ENCODE results near the gene ANGPTL2. TPM values are rescaled to one million over a fixed set of nuclear protein-coding genes. Genes with fewer than 3 reads are reported as not detected.
A peak's percentile ranks its signal among the peaks of the same experiment; 100 is the strongest.

ANGPTL2 gene
- polyA plus RNA-seq, 3 donors, result 9.6 to 11.1 (median 9.7) TPM

GRCh38 chr9:127128341-127129072 is 6.1 kb upstream of the ANGPTL2 start:
- DNase-seq (ENCODE audit: extremely low read depth in 1 of 11, low read depth in 9 of 11, low spot score in 4 of 11), result no peak

DNA sequence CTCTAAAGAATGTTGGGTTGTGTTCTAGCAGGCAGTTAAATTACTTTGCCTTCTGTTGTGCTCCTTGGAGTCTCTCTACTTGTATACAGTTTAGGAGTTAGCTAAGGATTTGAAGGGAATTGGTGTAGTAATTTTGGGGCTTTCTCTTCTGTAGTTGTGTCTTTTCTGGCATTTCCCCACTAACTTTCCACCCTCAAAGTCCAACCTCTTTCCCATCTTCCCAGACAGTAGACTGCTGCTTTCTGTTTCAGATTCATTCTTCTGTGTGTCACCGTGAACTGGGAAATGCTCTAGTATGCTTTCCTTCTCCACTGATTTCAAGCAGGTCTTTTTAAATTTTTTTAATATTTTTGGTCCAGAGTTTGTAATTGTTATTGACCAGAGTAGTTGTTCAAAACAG is 4.5 kb upstream of the ANGPTL2 start:
- no peak for DNase-seq (ENCODE audit: extremely low read depth in 1 of 11, low read depth in 9 of 11, low spot score in 4 of 11)

- no peak for DNase-seq (ENCODE audit: extremely low read depth in 1 of 11, low read depth in 9 of 11, low spot score in 4 of 11)
These were observed 2.4 kb upstream of the ANGPTL2 start for GRCh38 chr9:127124792-127125191.

DNA sequence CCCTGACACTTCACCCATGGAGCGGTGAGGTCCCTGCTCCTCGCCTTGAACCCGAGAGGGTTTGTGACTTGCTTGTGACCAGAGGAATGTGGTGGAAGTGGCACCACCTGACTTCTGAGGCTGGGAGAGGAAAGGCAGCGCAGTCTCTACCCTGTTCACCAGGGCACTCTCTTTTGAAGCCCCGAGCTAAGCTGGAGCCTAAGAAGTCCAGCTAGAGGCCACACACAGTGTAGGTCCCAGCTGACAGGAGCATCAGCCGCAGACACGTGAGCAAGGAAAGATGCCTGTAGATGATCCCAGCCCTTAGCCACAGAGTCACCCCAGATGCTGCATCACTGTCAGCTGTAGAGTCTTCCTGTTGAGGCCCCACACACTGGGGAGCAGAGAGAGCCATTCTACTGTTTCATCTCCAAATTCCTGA is 1.7 kb upstream of the ANGPTL2 start:
- DNase-seq (ENCODE audit: extremely low read depth in 1 of 11, low read depth in 9 of 11, low spot score in 4 of 11), result no peak

GRCh38 chr9:127123064-127123890 is 842 bp upstream of the ANGPTL2 start:
- peak in 9 of 11 donors; percentile 38 to 73 (median 50) for DNase-seq (ENCODE audit: extremely low read depth in 1 of 11, low read depth in 9 of 11, low spot score in 4 of 11)

GRCh38 chr9:127121628-127122175 is 733 bp downstream of the ANGPTL2 start:
- DNase-seq (ENCODE audit: extremely low read depth in 1 of 11, low read depth in 9 of 11, low spot score in 4 of 11), result no peak

- no peak for DNase-seq (ENCODE audit: extremely low read depth in 1 of 11, low read depth in 9 of 11, low spot score in 4 of 11)
These were observed 3.1 kb downstream of the ANGPTL2 start for GRCh38 chr9:127119320-127119709.

DNA sequence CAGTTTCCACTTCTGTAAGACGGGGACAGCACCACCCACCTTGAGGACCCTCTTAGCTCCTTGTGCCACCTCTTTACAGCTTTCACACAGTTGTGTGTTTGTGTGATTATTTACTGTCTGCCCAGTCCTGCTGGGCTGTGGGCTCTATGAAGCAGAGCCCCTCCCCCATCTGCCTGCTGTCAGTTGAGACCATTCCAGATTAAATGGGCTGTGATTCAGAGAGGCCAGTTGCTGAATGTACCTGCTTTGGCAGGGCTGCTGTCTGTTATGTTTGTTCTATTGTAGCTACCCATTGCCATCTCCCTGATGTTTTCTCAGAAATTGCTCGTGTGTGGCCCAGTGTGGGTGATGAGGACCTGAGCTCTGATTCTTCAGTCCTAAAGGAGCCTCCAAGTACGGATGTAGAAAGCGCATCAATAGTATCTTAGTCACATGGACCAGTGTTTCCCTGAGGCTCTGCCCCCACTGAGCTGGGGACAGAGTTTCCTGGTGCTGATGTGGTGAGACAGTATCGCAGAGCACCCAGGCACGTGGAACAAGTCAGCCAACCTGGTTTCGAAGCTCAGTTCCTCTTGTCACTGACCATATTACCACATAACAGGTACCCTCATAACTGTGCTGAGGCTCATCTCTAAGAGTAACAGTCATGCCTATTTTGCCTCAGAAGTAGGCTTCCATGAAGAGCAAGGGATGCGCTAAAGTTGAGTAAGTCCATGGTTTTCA is 3.7 kb downstream of the ANGPTL2 start:
- no peak for DNase-seq (ENCODE audit: extremely low read depth in 1 of 11, low read depth in 9 of 11, low spot score in 4 of 11)

DNA sequence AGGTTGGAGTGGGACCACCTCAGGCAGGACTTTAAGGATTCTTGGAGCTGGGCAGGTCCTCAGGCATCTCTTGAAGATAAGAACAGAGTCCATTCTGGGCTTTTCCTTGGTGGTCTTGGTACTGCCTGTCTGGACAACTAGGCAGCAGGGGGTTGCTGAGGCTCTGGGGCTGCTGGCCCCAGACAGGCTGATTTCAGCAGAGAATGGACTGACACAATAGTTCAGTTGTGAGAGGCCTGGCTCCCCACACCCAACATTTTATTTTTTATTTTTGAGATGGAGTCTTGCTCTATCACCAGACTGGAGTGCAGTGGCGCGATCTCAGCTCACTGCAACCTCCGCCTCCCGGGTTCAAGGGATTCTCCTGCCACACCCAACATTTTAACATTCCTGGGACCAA is 4.6 kb downstream of the ANGPTL2 start:
- no peak for DNase-seq (ENCODE audit: extremely low read depth in 1 of 11, low read depth in 9 of 11, low spot score in 4 of 11)

DNA sequence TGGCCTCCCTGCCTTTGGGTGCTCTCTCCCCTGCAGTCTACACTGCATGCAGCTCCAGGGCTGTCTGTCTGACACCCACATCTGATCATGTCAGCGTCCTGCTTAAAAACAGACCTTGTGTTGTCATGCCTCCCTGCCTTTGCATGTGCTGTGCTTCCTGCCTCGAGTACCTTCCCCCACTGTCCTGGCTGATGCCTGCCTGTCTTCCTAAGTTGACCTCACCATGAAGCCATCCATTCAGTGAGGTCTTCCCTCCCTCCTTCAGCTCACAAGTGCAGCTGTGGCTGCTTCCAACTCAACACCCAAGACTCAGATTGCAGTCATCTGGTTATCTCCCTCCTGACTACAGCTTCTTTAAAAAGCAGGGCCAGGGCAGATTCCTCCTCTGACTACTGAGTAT is 5.5 kb downstream of the ANGPTL2 start:
- DNase-seq (ENCODE audit: extremely low read depth in 1 of 11, low read depth in 9 of 11, low spot score in 4 of 11), result no peak

- DNase-seq (ENCODE audit: extremely low read depth in 1 of 11, low read depth in 9 of 11, low spot score in 4 of 11), result no peak
These were observed 6.2 kb downstream of the ANGPTL2 start for GRCh38 chr9:127116088-127116726.

- DNase-seq (ENCODE audit: extremely low read depth in 1 of 11, low read depth in 9 of 11, low spot score in 4 of 11), result no peak
These were observed 7.8 kb downstream of the ANGPTL2 start for GRCh38 chr9:127114606-127115005.

DNA sequence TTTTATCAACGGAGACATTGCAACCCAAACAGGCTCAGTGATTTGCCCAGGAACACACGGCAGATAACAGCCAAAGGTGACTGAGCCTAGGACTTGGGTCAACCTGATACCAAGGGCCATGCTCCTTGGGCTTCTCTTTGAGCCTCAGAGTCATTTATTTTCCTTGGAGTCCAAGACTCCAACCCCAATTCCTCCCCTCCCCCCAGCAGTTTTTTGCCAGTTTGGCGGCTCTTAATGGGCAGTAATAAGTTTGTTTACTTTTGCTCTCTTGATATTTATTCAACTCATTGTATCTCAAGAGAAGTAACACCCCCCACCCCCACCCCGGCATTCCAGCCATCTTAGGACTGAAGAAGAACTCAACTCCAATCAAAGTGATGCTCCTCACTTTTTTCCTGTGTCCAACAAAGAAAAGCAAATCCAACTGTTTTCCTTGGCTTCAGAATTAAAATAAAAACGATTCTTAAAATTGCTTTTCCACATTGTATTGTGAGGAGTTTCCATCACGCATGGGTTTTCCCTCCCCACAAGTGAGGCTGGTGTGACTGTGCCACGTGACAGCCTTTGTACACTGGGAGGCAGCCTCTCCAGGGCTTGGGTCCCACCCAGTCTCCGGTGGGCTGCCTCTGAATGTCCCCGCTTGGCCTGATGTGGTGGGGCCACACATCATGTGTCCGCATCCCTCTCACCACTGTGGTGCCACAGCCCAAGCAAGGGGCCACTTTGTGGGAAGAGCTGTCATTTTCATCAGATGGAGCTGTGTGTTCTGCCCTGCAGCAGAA is 9.1 kb downstream of the ANGPTL2 start:
- DNase-seq (ENCODE audit: extremely low read depth in 1 of 11, low read depth in 9 of 11, low spot score in 4 of 11), result no peak

DNA sequence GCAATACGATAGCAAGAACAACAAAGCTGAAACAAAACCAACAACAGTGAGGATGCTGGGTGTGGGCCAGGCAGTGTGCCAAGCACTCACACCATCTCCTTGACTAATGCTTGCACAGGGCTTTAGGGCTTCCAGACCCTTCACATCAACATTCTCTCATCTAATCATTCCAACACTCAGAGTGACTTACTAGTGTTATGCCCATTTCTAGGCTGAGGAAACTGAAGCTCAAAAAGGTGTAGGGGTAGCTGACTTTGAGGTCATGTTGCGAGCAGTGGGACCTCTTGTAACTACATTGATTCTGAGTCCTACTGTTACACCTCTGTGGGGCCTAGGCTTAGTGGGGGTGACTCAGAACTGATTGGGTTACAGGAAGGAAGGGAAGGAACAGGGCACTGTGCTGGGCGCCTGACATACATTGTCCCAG is 9.7 kb downstream of the ANGPTL2 start:
- DNase-seq (ENCODE audit: extremely low read depth in 1 of 11, low read depth in 9 of 11, low spot score in 4 of 11), result no peak

- no peak for DNase-seq (ENCODE audit: extremely low read depth in 1 of 11, low read depth in 9 of 11, low spot score in 4 of 11)
These were observed 10.4 kb downstream of the ANGPTL2 start for GRCh38 chr9:127112056-127112455.

DNA sequence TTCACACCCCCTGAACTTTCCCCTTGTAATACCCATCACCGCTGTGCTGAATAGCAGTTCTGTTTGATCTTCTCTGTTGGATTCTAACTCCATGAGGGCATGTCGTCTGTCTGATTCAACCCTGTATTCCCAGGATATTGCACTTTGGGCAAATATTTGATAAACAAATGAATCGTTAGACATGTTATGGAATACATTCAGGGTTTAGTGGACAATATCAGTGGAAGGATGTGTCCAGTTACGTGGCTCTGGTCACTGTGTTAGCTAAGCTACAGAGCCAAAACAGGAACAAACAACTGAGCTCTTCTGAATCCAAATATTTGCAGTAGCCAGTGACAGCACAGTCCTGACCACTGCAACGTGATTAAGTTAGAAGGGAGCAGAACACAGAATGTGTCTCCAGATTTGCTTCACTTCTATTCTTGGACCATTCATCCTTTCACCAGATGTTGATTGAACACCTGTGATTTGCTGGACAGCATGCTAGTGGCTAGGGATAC is 13.2 kb downstream of the ANGPTL2 start:
- DNase-seq (ENCODE audit: extremely low read depth in 1 of 11, low read depth in 9 of 11, low spot score in 4 of 11), result no peak

DNA sequence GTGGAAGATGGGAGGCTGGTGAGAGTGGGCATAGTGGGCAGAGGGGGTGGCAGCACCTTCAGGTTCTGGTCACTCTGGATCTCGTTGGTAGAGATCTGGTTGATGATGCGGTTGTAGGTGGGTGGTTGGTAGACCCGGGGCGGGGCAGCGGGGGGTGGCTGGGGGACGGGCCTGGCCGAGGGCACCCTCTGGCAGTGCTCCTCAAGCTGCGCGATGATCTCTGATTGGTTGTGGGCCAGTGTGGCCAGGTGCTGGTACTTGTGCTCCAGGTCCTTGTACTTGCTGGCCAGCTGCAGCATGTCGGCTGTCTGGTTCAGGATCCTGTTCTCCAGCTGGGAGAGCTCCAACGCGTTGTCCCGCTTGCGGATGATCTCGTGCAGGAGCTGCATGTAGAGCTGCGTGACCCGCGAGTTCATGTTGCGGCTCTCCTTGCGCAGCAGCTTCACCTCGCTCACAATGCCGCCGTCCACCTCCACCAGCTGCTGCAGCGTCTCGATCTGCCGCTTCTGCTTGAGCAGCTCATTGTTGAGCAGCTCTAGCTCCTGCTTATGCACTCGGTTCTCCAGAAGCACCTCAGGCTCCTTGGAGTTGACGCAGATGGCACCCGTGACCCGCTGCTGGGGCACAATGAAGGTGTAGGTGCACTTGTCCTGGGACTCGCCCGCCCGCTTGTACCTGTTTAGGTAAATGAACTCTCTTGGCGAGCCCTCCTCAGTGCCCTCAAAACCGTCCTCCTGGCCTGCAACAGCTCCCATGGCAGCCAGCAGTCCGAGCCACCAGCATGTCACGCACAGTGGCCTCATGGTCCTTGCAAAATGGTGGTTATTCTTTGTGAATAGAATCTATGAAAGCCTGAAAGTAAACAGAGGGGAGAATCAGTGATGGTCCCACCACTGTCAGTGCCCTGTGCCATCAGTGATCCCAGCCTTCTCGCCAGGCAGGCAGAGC is 14.2 kb downstream of the ANGPTL2 start:
- DNase-seq (ENCODE audit: extremely low read depth in 1 of 11, low read depth in 9 of 11, low spot score in 4 of 11), result no peak

Measured in renal cortex interstitium (tissue), 11 donors.